GM23338 (cell line): ENCODE data around the gene SLC43A2. TPM values are rescaled to one million over a fixed set of nuclear protein-coding genes. Genes with fewer than 3 reads are reported as not detected.

Experiments
- ATAC-seq: fragments of 200-7000 bp; cut with Tn5 transposase; 3 replicates; pipeline ENCODE4 v1.9.1; 2020
- DNase-seq: peaks from one replicate; pipeline ENCODE4 v3.0.0-alpha.2; 2015; ENCODE audit warnings: low spot score
- H2AFZ ChIP-seq: fragments of 200-600 bp; sonication (generic); 2 replicates; pipeline ENCODE4 v1.8.0; 2016; ENCODE audit warnings: antibody characterized with exemption, mild to moderate bottlenecking, moderate library complexity
- H3F3A ChIP-seq: fragments of 200-600 bp; sonication (generic); replicated peaks from 2 replicates; pipeline ENCODE4 v1.8.0; 2017; ENCODE audit warnings: antibody characterized with exemption, mixed run types, low read depth
- H3K27ac ChIP-seq: fragments of 200-600 bp; sonication (generic); 2 replicates; pipeline ENCODE4 v1.6.1; 2016; ENCODE audit warnings: low read depth
- H3K27me3 ChIP-seq: fragments of 200-600 bp; sonication (generic); 2 replicates; pipeline ENCODE4 v1.8.0; 2016; ENCODE audit warnings: mild to moderate bottlenecking, mixed run types, moderate library complexity; ENCODE audit not compliant: insufficient read depth
- H3K36me3 ChIP-seq: fragments of 200-600 bp; sonication (generic); 2 replicates; pipeline ENCODE4 v1.8.0; 2016; ENCODE audit warnings: mild to moderate bottlenecking; ENCODE audit not compliant: insufficient read depth
- H3K4me1 ChIP-seq: fragments of 200-600 bp; sonication (generic); 2 replicates; pipeline ENCODE4 v1.8.0; 2016; ENCODE audit warnings: mild to moderate bottlenecking, moderate library complexity; ENCODE audit not compliant: insufficient read depth
- H3K4me2 ChIP-seq: fragments of 200-600 bp; sonication (generic); 2 replicates; pipeline ENCODE4 v1.7.1; 2017; ENCODE audit warnings: mixed run types
- H3K4me3 ChIP-seq: fragments of 200-600 bp; sonication (generic); 2 replicates; pipeline ENCODE4 v1.6.1; 2016; ENCODE audit warnings: mixed run types
- H3K79me2 ChIP-seq: fragments of 200-600 bp; sonication (generic); replicated peaks from 2 replicates; pipeline ENCODE4 v1.8.0; 2017; ENCODE audit warnings: mild to moderate bottlenecking; ENCODE audit not compliant: insufficient read depth
- H3K9me2 ChIP-seq: fragments of 200-600 bp; sonication (generic); 2 replicates; pipeline ENCODE4 v1.8.0; 2017; ENCODE audit not compliant: insufficient read depth
- H4K20me1 ChIP-seq: fragments of 200-600 bp; sonication (generic); replicated peaks from 2 replicates; pipeline ENCODE4 v1.8.0; 2017; ENCODE audit warnings: mild to moderate bottlenecking; ENCODE audit not compliant: insufficient read depth
- H3K27ac Mint-ChIP-seq: 2 replicates; pipeline ENCODE4 v1.8.0; 2020; ENCODE audit warnings: inconsistent platforms, mild to moderate bottlenecking, moderate library complexity, mixed read lengths
- H3K27me3 Mint-ChIP-seq: 3 replicates; pipeline ENCODE4 v1.8.0; 2022; ENCODE audit warnings: low read depth, mild to moderate bottlenecking, moderate library complexity, mixed read lengths, inconsistent platforms; ENCODE audit not compliant: insufficient read depth, poor library complexity
- H3K36me3 Mint-ChIP-seq: 3 replicates; pipeline ENCODE4 v1.8.0; 2021; ENCODE audit warnings: low read depth, mild to moderate bottlenecking, inconsistent platforms, moderate library complexity, mixed read lengths
- H3K4me1 Mint-ChIP-seq: 3 replicates; pipeline ENCODE4 v1.8.0; 2020; ENCODE audit warnings: mild to moderate bottlenecking, inconsistent platforms, mixed read lengths
- H3K4me3 Mint-ChIP-seq: 3 replicates; pipeline ENCODE4 v1.8.0; 2021; ENCODE audit warnings: moderate library complexity, mild to moderate bottlenecking, inconsistent platforms, mixed read lengths
- H3K9me3 Mint-ChIP-seq: 3 replicates; pipeline ENCODE4 v1.8.0; 2020; ENCODE audit warnings: moderate library complexity, mild to moderate bottlenecking, inconsistent platforms, mixed read lengths
- CREB1 ChIP-seq: fragments of 250-450 bp; sonication (Bioruptor Pico); IDR thresholded peaks from 2 replicates; pipeline ENCODE4 v1.5.0; 2020; ENCODE audit warnings: low read depth, mild to moderate bottlenecking, moderate library complexity
- JUNB ChIP-seq: IDR thresholded peaks from one replicate; pipeline ENCODE4 v1.6.1; 2016; ENCODE audit warnings: antibody characterized with exemption; ENCODE audit not compliant: unreplicated experiment
- STAT1 ChIP-seq: IDR thresholded peaks from one replicate; pipeline ENCODE4 v1.6.1; 2016; ENCODE audit warnings: antibody characterized with exemption; ENCODE audit not compliant: unreplicated experiment
- polyA plus RNA-seq: library from polyadenylated mRNA; unstranded; fragments of >200 nt; fragmentation: Nextera tagmentation; extraction: Ambion mirVana; gene quantifications from 2 replicates; pipeline ENCODE4 v1.2.1, GENCODE V29; 2016
- total RNA-seq: library from RNA; depleted of rRNA; stranded (reverse); fragments of >200 nt; shearing (Covaris generic); gene quantifications from 2 replicates; pipeline ENCODE4 v1.2.3, GENCODE V29; 2014
- TF ChIP-seq, protein P1 (sequence below): IDR thresholded peaks from 2 replicates; pipeline ENCODE4 v1.6.1; 2016; ENCODE audit warnings: antibody characterized with exemption
- TF ChIP-seq, protein P2 (sequence below), 2 experiments: fragments of 200-600 bp in 1 of 2; sonication (generic) in 1 of 2; conservative IDR thresholded peaks; 2 replicates each; pipeline versions ENCODE4 v1.5.1 to v1.6.1; 2016 to 2017; ENCODE audit warnings: antibody characterized with exemption in 2 of 2, low read depth in 2 of 2, mild to moderate bottlenecking in 2 of 2, moderate library complexity in 1 of 2
- TF ChIP-seq, protein P3 (sequence below): IDR thresholded peaks from one replicate; pipeline ENCODE4 v1.6.1; 2018; ENCODE audit warnings: antibody characterized with exemption; ENCODE audit not compliant: unreplicated experiment

Gene SLC43A2
- total and polyA plus RNA-seq, 2 experiments from 2014 or later, result 2.2 to 9.8 TPM

DNA sequence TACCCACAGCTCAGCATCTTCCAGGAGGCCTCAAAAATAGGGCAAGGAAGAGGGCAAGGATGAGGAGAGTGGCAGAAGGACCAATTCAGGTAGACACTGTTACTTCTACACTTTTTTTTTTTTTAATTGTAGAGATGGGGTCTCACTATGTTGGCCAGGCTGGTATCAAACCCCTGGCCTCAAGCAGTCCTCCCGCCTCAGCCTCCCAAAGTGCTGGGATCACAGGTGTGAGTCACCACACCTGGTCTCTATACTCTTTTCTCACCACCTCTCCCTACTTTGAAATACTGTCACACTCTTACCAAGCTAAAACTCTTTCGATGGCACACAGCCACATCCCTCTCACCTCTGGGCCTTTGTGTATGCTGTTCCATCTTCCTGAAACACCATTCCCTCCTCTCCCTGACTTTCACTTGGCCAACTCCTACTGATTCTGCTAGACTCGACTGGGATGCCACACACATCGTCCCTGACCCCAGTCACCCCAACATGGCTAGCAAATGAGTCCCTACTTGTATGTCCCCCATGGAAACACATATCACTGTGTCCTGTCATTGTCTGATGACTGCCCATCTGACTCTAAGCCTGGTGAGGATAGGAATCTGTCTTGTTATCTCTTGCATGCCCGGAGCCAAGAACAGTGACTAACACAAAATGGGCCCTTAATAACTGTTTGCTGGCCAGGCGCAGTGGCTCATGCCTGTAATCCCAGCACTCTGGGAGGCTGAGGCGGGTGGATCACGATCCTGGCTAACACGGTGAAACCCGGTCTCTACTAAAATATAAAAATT lies 7.2 kb upstream of the SLC43A2 start:
- no peak overlapping the region for H3K27ac Mint-ChIP-seq
- Histone ChIP-seq H3K27me3 (no peaks in the 10 kb centered on the region), H3K79me2 (no peaks in the 10 kb centered on the region), H3K27ac (no peak overlapping the region), H3K9me2 (no peaks in the 10 kb centered on the region), H2AFZ (no peak overlapping the region), H3K4me2 (no peak overlapping the region), H4K20me1 (no peaks in the 10 kb centered on the region), H3K4me1 (peaks cover 3% of the 10 kb centered on the region; the same call in 1 of the 2 replicates), H3F3A (0 out of 2 replicates have a peak, but pooled peaks cover 3% of the 10 kb centered on the region), H3K4me3 (no peak overlapping the region), H3K36me3 (no peaks in the 10 kb centered on the region)
- DNase-seq (no peak), ATAC-seq (no peak)
- peaks cover 15% of the 10 kb centered on the region for H3K4me1 Mint-ChIP-seq
- H3K27me3 Mint-ChIP-seq, result peaks cover 5% of the 10 kb centered on the region
- TF ChIP-seq, protein P1, sequence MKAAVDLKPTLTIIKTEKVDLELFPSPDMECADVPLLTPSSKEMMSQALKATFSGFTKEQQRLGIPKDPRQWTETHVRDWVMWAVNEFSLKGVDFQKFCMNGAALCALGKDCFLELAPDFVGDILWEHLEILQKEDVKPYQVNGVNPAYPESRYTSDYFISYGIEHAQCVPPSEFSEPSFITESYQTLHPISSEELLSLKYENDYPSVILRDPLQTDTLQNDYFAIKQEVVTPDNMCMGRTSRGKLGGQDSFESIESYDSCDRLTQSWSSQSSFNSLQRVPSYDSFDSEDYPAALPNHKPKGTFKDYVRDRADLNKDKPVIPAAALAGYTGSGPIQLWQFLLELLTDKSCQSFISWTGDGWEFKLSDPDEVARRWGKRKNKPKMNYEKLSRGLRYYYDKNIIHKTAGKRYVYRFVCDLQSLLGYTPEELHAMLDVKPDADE, result no peak
- no peak for TF ChIP-seq STAT1
- no peak for TF ChIP-seq CREB1 (CRISPR knock-in tag)
- TF ChIP-seq, protein P2, sequence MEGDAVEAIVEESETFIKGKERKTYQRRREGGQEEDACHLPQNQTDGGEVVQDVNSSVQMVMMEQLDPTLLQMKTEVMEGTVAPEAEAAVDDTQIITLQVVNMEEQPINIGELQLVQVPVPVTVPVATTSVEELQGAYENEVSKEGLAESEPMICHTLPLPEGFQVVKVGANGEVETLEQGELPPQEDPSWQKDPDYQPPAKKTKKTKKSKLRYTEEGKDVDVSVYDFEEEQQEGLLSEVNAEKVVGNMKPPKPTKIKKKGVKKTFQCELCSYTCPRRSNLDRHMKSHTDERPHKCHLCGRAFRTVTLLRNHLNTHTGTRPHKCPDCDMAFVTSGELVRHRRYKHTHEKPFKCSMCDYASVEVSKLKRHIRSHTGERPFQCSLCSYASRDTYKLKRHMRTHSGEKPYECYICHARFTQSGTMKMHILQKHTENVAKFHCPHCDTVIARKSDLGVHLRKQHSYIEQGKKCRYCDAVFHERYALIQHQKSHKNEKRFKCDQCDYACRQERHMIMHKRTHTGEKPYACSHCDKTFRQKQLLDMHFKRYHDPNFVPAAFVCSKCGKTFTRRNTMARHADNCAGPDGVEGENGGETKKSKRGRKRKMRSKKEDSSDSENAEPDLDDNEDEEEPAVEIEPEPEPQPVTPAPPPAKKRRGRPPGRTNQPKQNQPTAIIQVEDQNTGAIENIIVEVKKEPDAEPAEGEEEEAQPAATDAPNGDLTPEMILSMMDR (conservative IDR thresholded peaks at IDR 0.05; ENCODE audit: low read depth in 2 of 2), result no peak
- no peak for TF ChIP-seq JUNB
- TF ChIP-seq, protein P3, sequence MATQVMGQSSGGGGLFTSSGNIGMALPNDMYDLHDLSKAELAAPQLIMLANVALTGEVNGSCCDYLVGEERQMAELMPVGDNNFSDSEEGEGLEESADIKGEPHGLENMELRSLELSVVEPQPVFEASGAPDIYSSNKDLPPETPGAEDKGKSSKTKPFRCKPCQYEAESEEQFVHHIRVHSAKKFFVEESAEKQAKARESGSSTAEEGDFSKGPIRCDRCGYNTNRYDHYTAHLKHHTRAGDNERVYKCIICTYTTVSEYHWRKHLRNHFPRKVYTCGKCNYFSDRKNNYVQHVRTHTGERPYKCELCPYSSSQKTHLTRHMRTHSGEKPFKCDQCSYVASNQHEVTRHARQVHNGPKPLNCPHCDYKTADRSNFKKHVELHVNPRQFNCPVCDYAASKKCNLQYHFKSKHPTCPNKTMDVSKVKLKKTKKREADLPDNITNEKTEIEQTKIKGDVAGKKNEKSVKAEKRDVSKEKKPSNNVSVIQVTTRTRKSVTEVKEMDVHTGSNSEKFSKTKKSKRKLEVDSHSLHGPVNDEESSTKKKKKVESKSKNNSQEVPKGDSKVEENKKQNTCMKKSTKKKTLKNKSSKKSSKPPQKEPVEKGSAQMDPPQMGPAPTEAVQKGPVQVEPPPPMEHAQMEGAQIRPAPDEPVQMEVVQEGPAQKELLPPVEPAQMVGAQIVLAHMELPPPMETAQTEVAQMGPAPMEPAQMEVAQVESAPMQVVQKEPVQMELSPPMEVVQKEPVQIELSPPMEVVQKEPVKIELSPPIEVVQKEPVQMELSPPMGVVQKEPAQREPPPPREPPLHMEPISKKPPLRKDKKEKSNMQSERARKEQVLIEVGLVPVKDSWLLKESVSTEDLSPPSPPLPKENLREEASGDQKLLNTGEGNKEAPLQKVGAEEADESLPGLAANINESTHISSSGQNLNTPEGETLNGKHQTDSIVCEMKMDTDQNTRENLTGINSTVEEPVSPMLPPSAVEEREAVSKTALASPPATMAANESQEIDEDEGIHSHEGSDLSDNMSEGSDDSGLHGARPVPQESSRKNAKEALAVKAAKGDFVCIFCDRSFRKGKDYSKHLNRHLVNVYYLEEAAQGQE, result no peak
- peaks cover 2% of the 10 kb centered on the region; the same call in 1 of the 3 replicates for H3K36me3 Mint-ChIP-seq
- no peaks in the 10 kb centered on the region; the same call in 2 of the 3 replicates for H3K9me3 Mint-ChIP-seq
- no peak overlapping the region; the same call in 2 of the 3 replicates for H3K4me3 Mint-ChIP-seq
